Peyer's patch (tissue), 4 donors: Measurements from ENCODE around the gene ANP32B.

ENCODE experiments used
- CTCF ChIP-seq, 6 experiments: fragments of 450-650 bp in 4 of 6; fragments of 200-600 bp in 2 of 6; sonication (generic) in 1 of 6; IDR thresholded peaks; one replicate each; pipeline ENCODE4 v1.5.1; 2017 to 2019; ENCODE audit warnings: antibody characterized with exemption in 6 of 6, mild to moderate bottlenecking in 3 of 6, moderate library complexity in 1 of 6
- POLR2A ChIP-seq, 2 donors: fragments of 450-650 bp; IDR thresholded peaks; one replicate each; pipeline ENCODE4 v1.5.1; 2017; ENCODE audit warnings: antibody characterized with exemption in 2 of 2, mild to moderate bottlenecking in 2 of 2, moderate library complexity in 2 of 2

GRCh38 chr9:97964901-97965300 lies 18.2 kb upstream of the ANP32B start:
- no peak for TF ChIP-seq CTCF (IDR thresholded peaks at IDR 0.05)
- TF ChIP-seq POLR2A (IDR thresholded peaks at IDR 0.05), result no peak
